HG03045 (cell line): ENCODE measurements around the gene TMEM86B.
A peak's percentile ranks its signal among the peaks of the same experiment; 100 is the strongest.

Source experiments
- ATAC-seq: cut with Tn5 transposase; IDR thresholded peaks from one replicate; pipeline ENCODE4 v1.9.1; 2021; ENCODE audit warnings: mild to moderate bottlenecking, moderate library complexity; ENCODE audit not compliant: unreplicated experiment

The TMEM86B gene

GRCh38 chr19:55179606-55180484, 48.7 kb downstream of the TMEM86B start, which contains the start of gene SYT5:
Gene SYT5 (minus strand): TSS chr19:55180289. CDS start chr19:55179041, 1,248 bp downstream.
- ATAC-seq: no peak

- peak; percentile 52 for ATAC-seq
Measured at GRCh38 chr19:55178781-55179599, 49.6 kb downstream of the TMEM86B start.
